ENCODE data around the gene CPLX4. TPM values are rescaled to one million over a fixed set of nuclear protein-coding genes. Genes with fewer than 3 reads are reported as not detected.

Gene CPLX4
- total RNA-seq, 1 donor from 2014 or later, result not detected

GRCh38 chr18:59282341-59282740 lies 36.1 kb downstream of the CPLX4 start:
- H3K4me3 ChIP-seq, result no peak overlapping the region
- ATAC-seq, result no peak
- intact Hi-C loops (cut with DNase I), result no loop called here
- H3K27ac ChIP-seq, result no peak overlapping the region
- DNase-seq, result no peak
- no peak for TF ChIP-seq CTCF (IDR thresholded peaks at IDR 0.05)
- H3K36me3 ChIP-seq, result no peaks in the 10 kb centered on the region
- no peaks in the 10 kb centered on the region for H3K9me3 ChIP-seq
- no peaks in the 10 kb centered on the region for H3K4me1 ChIP-seq
- peaks cover 41% of the 10 kb centered on the region for H3K27me3 ChIP-seq (ENCODE audit: low read depth)

GRCh38 chr18:59279722-59280121 lies 38.7 kb downstream of the CPLX4 start:
- no peaks in the 10 kb centered on the region for H3K4me1 ChIP-seq
- H3K9me3 ChIP-seq, result no peaks in the 10 kb centered on the region
- H3K4me3 ChIP-seq, result no peak overlapping the region
- no peak for ATAC-seq
- no peak for DNase-seq
- intact Hi-C loops (cut with DNase I), result no loop called here
- no peaks in the 10 kb centered on the region for H3K36me3 ChIP-seq
- peaks cover 60% of the 10 kb centered on the region for H3K27me3 ChIP-seq (ENCODE audit: low read depth)
- H3K27ac ChIP-seq, result no peak overlapping the region
- TF ChIP-seq CTCF (IDR thresholded peaks at IDR 0.05), result no peak

DNA sequence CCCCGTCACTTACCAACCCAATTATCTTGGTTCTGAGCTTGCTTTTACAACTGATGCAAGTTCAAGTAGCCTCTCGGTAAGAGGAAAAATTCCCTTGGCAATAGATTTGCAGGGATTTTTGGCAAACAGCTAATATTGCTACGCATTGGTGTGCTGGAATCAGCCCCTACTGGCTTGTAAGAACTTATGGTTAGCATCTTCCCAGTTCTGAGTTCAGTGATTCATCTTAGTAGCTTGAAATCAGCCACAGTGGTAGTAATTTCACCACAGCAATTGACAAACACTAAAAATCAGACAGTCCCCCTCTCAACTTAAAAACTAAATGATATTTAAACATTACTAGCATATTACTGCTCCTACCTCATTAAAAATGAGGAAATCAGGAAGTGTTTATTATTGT lies 39.3 kb downstream of the CPLX4 start:
- H3K4me3 ChIP-seq, result no peak overlapping the region
- intact Hi-C loops (cut with DNase I), result no loop called here
- no peaks in the 10 kb centered on the region for H3K9me3 ChIP-seq
- ATAC-seq, result no peak
- no peaks in the 10 kb centered on the region for H3K36me3 ChIP-seq
- H3K27ac ChIP-seq, result no peak overlapping the region
- no peaks in the 10 kb centered on the region for H3K4me1 ChIP-seq
- peaks cover 63% of the 10 kb centered on the region for H3K27me3 ChIP-seq (ENCODE audit: low read depth)
- TF ChIP-seq CTCF (IDR thresholded peaks at IDR 0.05), result no peak
- DNase-seq, result no peak

- Histone ChIP-seq H3K4me1 (peaks cover 4% of the 10 kb centered on the region), H3K36me3 (no peaks in the 10 kb centered on the region), H3K27me3 (ENCODE audit: low read depth) (peaks cover 63% of the 10 kb centered on the region), H3K4me3 (no peak overlapping the region), H3K9me3 (no peaks in the 10 kb centered on the region), H3K27ac (no peak overlapping the region)
- no peak for TF ChIP-seq CTCF (IDR thresholded peaks at IDR 0.05)
- ATAC-seq (no peak), DNase-seq (no peak)
- intact Hi-C loops (cut with DNase I), result no loop called here
Observed at GRCh38 chr18:59278793-59279192, 39.7 kb downstream of the CPLX4 start.

- DNase-seq, result no peak
- H3K27ac ChIP-seq, result no peak overlapping the region
- no peaks in the 10 kb centered on the region for H3K36me3 ChIP-seq
- H3K9me3 ChIP-seq, result no peaks in the 10 kb centered on the region
- no peak for ATAC-seq
- TF ChIP-seq CTCF (IDR thresholded peaks at IDR 0.05), result no peak
- intact Hi-C loops (cut with DNase I), result no loop called here
- peaks cover 17% of the 10 kb centered on the region for H3K4me1 ChIP-seq
- peaks cover 83% of the 10 kb centered on the region for H3K27me3 ChIP-seq (ENCODE audit: low read depth)
- H3K4me3 ChIP-seq, result no peak overlapping the region
Observed at GRCh38 chr18:59276047-59276446, 42.4 kb downstream of the CPLX4 start.

GRCh38 chr18:59275406-59275949 lies 43.0 kb downstream of the CPLX4 start:
- no peak for DNase-seq
- intact Hi-C loops (cut with DNase I), result no loop called here
- no peak for ATAC-seq
- H3K36me3 ChIP-seq, result no peaks in the 10 kb centered on the region
- no peak for TF ChIP-seq CTCF (IDR thresholded peaks at IDR 0.05)
- no peak overlapping the region for H3K4me3 ChIP-seq
- peaks cover 87% of the 10 kb centered on the region for H3K27me3 ChIP-seq (ENCODE audit: low read depth)
- peaks cover 17% of the 10 kb centered on the region for H3K4me1 ChIP-seq
- H3K27ac ChIP-seq, result no peak overlapping the region
- H3K9me3 ChIP-seq, result no peaks in the 10 kb centered on the region

All from lower lobe of right lung (tissue), 2 donors.